22Rv1 (cell line): ENCODE measurements around the gene PPP2R5E.

Source experiments
- H3K27ac ChIP-seq: fragments of 450-650 bp; 2 replicates; pipeline ENCODE4 v1.5.1; 2017
- ZFX ChIP-seq: fragments of 450-650 bp; IDR thresholded peaks from 2 replicates; pipeline ENCODE4 v1.6.1; 2017; ENCODE audit warnings: antibody characterized with exemption, borderline replicate concordance
- TF ChIP-seq, protein P1 (sequence below): fragments of 450-650 bp; IDR thresholded peaks from 2 replicates; pipeline ENCODE4 v1.5.1; 2017; ENCODE audit warnings: mild to moderate bottlenecking

The PPP2R5E gene

DNA sequence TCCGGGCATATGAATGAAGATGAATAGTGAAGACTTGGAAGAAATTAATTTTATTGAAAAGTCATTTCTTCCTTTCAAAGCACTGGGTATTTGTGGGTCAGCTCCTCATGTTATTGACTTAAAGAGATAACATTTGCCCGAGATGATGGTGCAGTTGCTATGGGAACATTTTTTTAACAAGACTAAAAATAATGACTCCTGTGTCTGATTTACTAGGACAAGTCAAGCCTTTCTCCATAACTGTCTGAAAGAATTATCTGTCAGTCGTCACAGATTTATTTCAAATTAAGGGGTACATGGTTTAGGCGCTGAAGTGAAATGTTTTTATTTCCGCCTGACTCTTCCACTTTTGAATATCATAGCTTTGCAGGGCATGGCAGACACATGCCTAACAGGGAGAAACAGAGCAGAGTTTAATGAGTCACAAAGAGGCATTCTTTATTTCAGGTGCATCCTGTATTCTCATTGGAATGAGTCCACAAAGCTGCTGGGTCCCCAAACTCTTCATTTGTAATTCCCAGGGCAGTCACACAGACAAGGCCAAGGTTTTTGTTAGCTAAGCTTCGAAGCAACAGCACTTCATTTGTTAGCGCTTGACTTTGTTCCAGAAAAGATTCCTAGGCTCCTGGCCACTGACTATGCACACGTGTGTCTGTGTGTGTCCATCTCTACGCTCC, 220.1 kb downstream of the PPP2R5E start:
- no peak for TF ChIP-seq ZFX
- TF ChIP-seq, protein P1, sequence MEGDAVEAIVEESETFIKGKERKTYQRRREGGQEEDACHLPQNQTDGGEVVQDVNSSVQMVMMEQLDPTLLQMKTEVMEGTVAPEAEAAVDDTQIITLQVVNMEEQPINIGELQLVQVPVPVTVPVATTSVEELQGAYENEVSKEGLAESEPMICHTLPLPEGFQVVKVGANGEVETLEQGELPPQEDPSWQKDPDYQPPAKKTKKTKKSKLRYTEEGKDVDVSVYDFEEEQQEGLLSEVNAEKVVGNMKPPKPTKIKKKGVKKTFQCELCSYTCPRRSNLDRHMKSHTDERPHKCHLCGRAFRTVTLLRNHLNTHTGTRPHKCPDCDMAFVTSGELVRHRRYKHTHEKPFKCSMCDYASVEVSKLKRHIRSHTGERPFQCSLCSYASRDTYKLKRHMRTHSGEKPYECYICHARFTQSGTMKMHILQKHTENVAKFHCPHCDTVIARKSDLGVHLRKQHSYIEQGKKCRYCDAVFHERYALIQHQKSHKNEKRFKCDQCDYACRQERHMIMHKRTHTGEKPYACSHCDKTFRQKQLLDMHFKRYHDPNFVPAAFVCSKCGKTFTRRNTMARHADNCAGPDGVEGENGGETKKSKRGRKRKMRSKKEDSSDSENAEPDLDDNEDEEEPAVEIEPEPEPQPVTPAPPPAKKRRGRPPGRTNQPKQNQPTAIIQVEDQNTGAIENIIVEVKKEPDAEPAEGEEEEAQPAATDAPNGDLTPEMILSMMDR = no peak

DNA sequence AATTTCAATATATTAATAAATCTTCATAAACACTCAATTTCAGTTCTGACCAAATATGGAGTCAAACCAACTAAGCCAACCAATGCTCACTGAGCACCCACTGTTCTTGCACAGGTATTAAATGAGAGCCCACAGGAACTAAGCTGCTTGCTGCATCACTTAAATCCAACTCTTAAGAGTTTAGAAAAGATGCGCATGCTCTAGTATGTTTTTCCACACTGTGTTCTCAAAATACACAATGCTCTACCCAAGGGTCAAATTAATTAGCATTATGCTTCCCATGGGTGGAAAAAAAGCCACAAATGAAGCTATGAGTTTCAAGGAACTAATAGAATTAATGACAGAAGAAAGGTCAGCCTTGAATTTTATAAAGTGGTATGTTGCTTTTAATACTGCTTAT, 220.7 kb downstream of the PPP2R5E start:
- TF ChIP-seq, protein P1 = no peak
- no peak for TF ChIP-seq ZFX
- no peak overlapping the region for H3K27ac ChIP-seq

More for the DNA sequence above, 220.1 kb downstream of the PPP2R5E start:
- no peak overlapping the region for H3K27ac ChIP-seq
